Measurements from ENCODE around the gene RELL2.
"Not testable (repeated sequence)": the region's sequence is repeated elsewhere in the genome, so short reads cannot be mapped to it uniquely, and the experiment has no call there.

The RELL2 gene

GRCh38 chr5:141608557-141608956, 28.2 kb upstream of the RELL2 start:
- Histone ChIP-seq H4K5ac (ENCODE audit: low read length) (no peak overlapping the region), H3K36me3 (ENCODE audit: control insufficient read depth, insufficient read depth, low read length) (no peaks in the 10 kb centered on the region), H3K79me2 (ENCODE audit: control insufficient read depth, insufficient read depth, low read length) (peaks cover 64% of the 10 kb centered on the region), H3K4me3 (ENCODE audit: low read length) (no peak overlapping the region), H3K23ac (ENCODE audit: low read length) (no peak overlapping the region), H3K79me1 (ENCODE audit: low read length) (peaks cover 6% of the 10 kb centered on the region), H3K56ac (ENCODE audit: low read length) (no peak overlapping the region), H3K18ac (ENCODE audit: low read length) (no peak overlapping the region), H2BK120ac (ENCODE audit: low read depth, low read length) (no peak overlapping the region), H4K8ac (ENCODE audit: low read depth, low read length) (no peak overlapping the region), H2BK15ac (replicated peaks; ENCODE audit: low read depth) (no peak overlapping the region), H2AK5ac (ENCODE audit: low read length) (no peak overlapping the region), H3K4me2 (ENCODE audit: low read length) (no peak overlapping the region), H2BK5ac (ENCODE audit: low read length) (no peak overlapping the region), H3K4ac (ENCODE audit: low read depth, low read length) (no peak overlapping the region), H3K9ac (ENCODE audit: low read length) (no peak overlapping the region), H3K4me1 (ENCODE audit: control insufficient read depth, low read depth, low read length) (peaks cover 2% of the 10 kb centered on the region), H3K27ac (ENCODE audit: low read depth, low read length) (no peak overlapping the region), H3K27me3 (ENCODE audit: insufficient read depth, low read length, poor library complexity) (no peaks in the 10 kb centered on the region)
- no peak for DNase-seq
- WGBS (ENCODE audit: extremely low coverage, insufficient coverage, low lambda C conversion rate): no CpG with 5 or more reads among the region's 1 CpG

GRCh38 chr5:141609044-141609443, 27.8 kb upstream of the RELL2 start:
- no peak overlapping the region for H3K27ac ChIP-seq (ENCODE audit: low read depth, low read length)
- H3K56ac ChIP-seq (ENCODE audit: low read length): no peak overlapping the region
- no peaks in the 10 kb centered on the region for H3K36me3 ChIP-seq (ENCODE audit: control insufficient read depth, insufficient read depth, low read length)
- no peak overlapping the region for H2BK15ac ChIP-seq (replicated peaks; ENCODE audit: low read depth)
- H3K4ac ChIP-seq (ENCODE audit: low read depth, low read length): no peak overlapping the region
- DNase-seq: no peak
- no peaks in the 10 kb centered on the region for H3K27me3 ChIP-seq (ENCODE audit: insufficient read depth, low read length, poor library complexity)
- no peak overlapping the region for H4K5ac ChIP-seq (ENCODE audit: low read length)
- no peak overlapping the region for H2AK5ac ChIP-seq (ENCODE audit: low read length)
- H3K9ac ChIP-seq (ENCODE audit: low read length): no peak overlapping the region
- H4K8ac ChIP-seq (ENCODE audit: low read depth, low read length): no peak overlapping the region
- peaks cover 61% of the 10 kb centered on the region for H3K79me2 ChIP-seq (ENCODE audit: control insufficient read depth, insufficient read depth, low read length)
- no peak overlapping the region for H2BK120ac ChIP-seq (ENCODE audit: low read depth, low read length)
- WGBS (ENCODE audit: extremely low coverage, insufficient coverage, low lambda C conversion rate): no CpG with 5 or more reads among the region's 3 CpGs
- no peak overlapping the region for H3K23ac ChIP-seq (ENCODE audit: low read length)
- no peak overlapping the region for H3K18ac ChIP-seq (ENCODE audit: low read length)
- peaks cover 2% of the 10 kb centered on the region for H3K4me1 ChIP-seq (ENCODE audit: control insufficient read depth, low read depth, low read length)
- no peak overlapping the region for H3K4me3 ChIP-seq (ENCODE audit: low read length)
- peaks cover 3% of the 10 kb centered on the region for H3K79me1 ChIP-seq (ENCODE audit: low read length)
- no peak overlapping the region for H3K4me2 ChIP-seq (ENCODE audit: low read length)
- no peak overlapping the region for H2BK5ac ChIP-seq (ENCODE audit: low read length)

GRCh38 chr5:141609921-141610320, 26.9 kb upstream of the RELL2 start:
- not testable (repeated sequence) for DNase-seq; H4K8ac ChIP-seq (ENCODE audit: low read depth, low read length); H2BK5ac ChIP-seq (ENCODE audit: low read length); H2BK120ac ChIP-seq (ENCODE audit: low read depth, low read length); H2BK15ac ChIP-seq (replicated peaks; ENCODE audit: low read depth); H3K36me3 ChIP-seq (ENCODE audit: control insufficient read depth, insufficient read depth, low read length); H4K5ac ChIP-seq (ENCODE audit: low read length); H3K4me1 ChIP-seq (ENCODE audit: control insufficient read depth, low read depth, low read length); H3K56ac ChIP-seq (ENCODE audit: low read length); H2AK5ac ChIP-seq (ENCODE audit: low read length); H3K4me2 ChIP-seq (ENCODE audit: low read length); H3K4ac ChIP-seq (ENCODE audit: low read depth, low read length); H3K79me1 ChIP-seq (ENCODE audit: low read length); H3K27me3 ChIP-seq (ENCODE audit: insufficient read depth, low read length, poor library complexity); H3K9ac ChIP-seq (ENCODE audit: low read length); H3K23ac ChIP-seq (ENCODE audit: low read length); H3K27ac ChIP-seq (ENCODE audit: low read depth, low read length); H3K18ac ChIP-seq (ENCODE audit: low read length); H3K4me3 ChIP-seq (ENCODE audit: low read length)
- WGBS (ENCODE audit: extremely low coverage, insufficient coverage, low lambda C conversion rate): no CpG with 5 or more reads among the region's 7 CpGs
- H3K79me2 ChIP-seq (ENCODE audit: control insufficient read depth, insufficient read depth, low read length): peaks cover 61% of the 10 kb centered on the region

GRCh38 chr5:141611289-141611688, 25.5 kb upstream of the RELL2 start:
- Histone ChIP-seq H4K8ac (ENCODE audit: low read depth, low read length) (no peak overlapping the region), H3K27ac (ENCODE audit: low read depth, low read length) (no peak overlapping the region)
- WGBS (ENCODE audit: extremely low coverage, insufficient coverage, low lambda C conversion rate): no CpG with 5 or more reads among the region's 3 CpGs

GRCh38 chr5:141613344-141613743, 23.5 kb upstream of the RELL2 start:
- Histone ChIP-seq H3K23ac (ENCODE audit: low read length) (no peak overlapping the region), H2BK15ac (replicated peaks; ENCODE audit: low read depth) (no peak overlapping the region), H3K4ac (ENCODE audit: low read depth, low read length) (no peak overlapping the region), H4K5ac (ENCODE audit: low read length) (no peak overlapping the region), H4K8ac (ENCODE audit: low read depth, low read length) (no peak overlapping the region), H3K27me3 (ENCODE audit: insufficient read depth, low read length, poor library complexity) (no peaks in the 10 kb centered on the region), H3K36me3 (ENCODE audit: control insufficient read depth, insufficient read depth, low read length) (no peaks in the 10 kb centered on the region), H3K4me3 (ENCODE audit: low read length) (no peak overlapping the region), H3K18ac (ENCODE audit: low read length) (no peak overlapping the region), H2AK5ac (ENCODE audit: low read length) (no peak overlapping the region), H3K56ac (ENCODE audit: low read length) (no peak overlapping the region), H3K9ac (ENCODE audit: low read length) (peak overlapping the region; percentile 22), H2BK5ac (ENCODE audit: low read length) (no peak overlapping the region), H3K79me1 (ENCODE audit: low read length) (peaks cover 7% of the 10 kb centered on the region), H3K79me2 (ENCODE audit: control insufficient read depth, insufficient read depth, low read length) (peaks cover 76% of the 10 kb centered on the region), H3K4me1 (ENCODE audit: control insufficient read depth, low read depth, low read length) (peaks cover 14% of the 10 kb centered on the region), H3K27ac (ENCODE audit: low read depth, low read length) (no peak overlapping the region), H2BK120ac (ENCODE audit: low read depth, low read length) (no peak overlapping the region), H3K4me2 (ENCODE audit: low read length) (no peak overlapping the region)
- DNase-seq: peak; percentile 17

More at GRCh38 chr5:141611289-141611688, 25.5 kb upstream of the RELL2 start:
- H2BK15ac ChIP-seq (replicated peaks; ENCODE audit: low read depth): no peak overlapping the region
- DNase-seq: peak; percentile 44
- no peak overlapping the region for H2BK120ac ChIP-seq (ENCODE audit: low read depth, low read length)
- H3K18ac ChIP-seq (ENCODE audit: low read length): no peak overlapping the region
- no peak overlapping the region for H3K4me3 ChIP-seq (ENCODE audit: low read length)
- peaks cover 3% of the 10 kb centered on the region for H3K4me1 ChIP-seq (ENCODE audit: control insufficient read depth, low read depth, low read length)
- peaks cover 5% of the 10 kb centered on the region for H3K79me1 ChIP-seq (ENCODE audit: low read length)
- H2BK5ac ChIP-seq (ENCODE audit: low read length): no peak overlapping the region
- H3K36me3 ChIP-seq (ENCODE audit: control insufficient read depth, insufficient read depth, low read length): no peaks in the 10 kb centered on the region
- no peak overlapping the region for H2AK5ac ChIP-seq (ENCODE audit: low read length)
- H3K4me2 ChIP-seq (ENCODE audit: low read length): no peak overlapping the region
- H3K79me2 ChIP-seq (ENCODE audit: control insufficient read depth, insufficient read depth, low read length): peaks cover 65% of the 10 kb centered on the region
- H3K9ac ChIP-seq (ENCODE audit: low read length): no peak overlapping the region
- no peak overlapping the region for H3K4ac ChIP-seq (ENCODE audit: low read depth, low read length)
- H4K5ac ChIP-seq (ENCODE audit: low read length): no peak overlapping the region
- H3K27me3 ChIP-seq (ENCODE audit: insufficient read depth, low read length, poor library complexity): no peaks in the 10 kb centered on the region
- no peak overlapping the region for H3K56ac ChIP-seq (ENCODE audit: low read length)
- H3K23ac ChIP-seq (ENCODE audit: low read length): no peak overlapping the region

GRCh38 chr5:141615991-141616720, 20.6 kb upstream of the RELL2 start:
- H3K4me3 ChIP-seq (ENCODE audit: low read length): no peak overlapping the region
- WGBS (ENCODE audit: extremely low coverage, insufficient coverage, low lambda C conversion rate): no CpG with 5 or more reads among the region's 9 CpGs
- H3K4me1 ChIP-seq (ENCODE audit: control insufficient read depth, low read depth, low read length): peaks cover 14% of the 10 kb centered on the region
- DNase-seq: no peak
- no peak overlapping the region for H2BK15ac ChIP-seq (replicated peaks; ENCODE audit: low read depth)
- H3K4me2 ChIP-seq (ENCODE audit: low read length): peak overlapping the region; percentile 24
- H3K79me2 ChIP-seq (ENCODE audit: control insufficient read depth, insufficient read depth, low read length): peaks cover 55% of the 10 kb centered on the region
- no peaks in the 10 kb centered on the region for H3K27me3 ChIP-seq (ENCODE audit: insufficient read depth, low read length, poor library complexity)
- H3K23ac ChIP-seq (ENCODE audit: low read length): no peak overlapping the region
- H2BK5ac ChIP-seq (ENCODE audit: low read length): no peak overlapping the region
- peaks cover 2% of the 10 kb centered on the region for H3K36me3 ChIP-seq (ENCODE audit: control insufficient read depth, insufficient read depth, low read length)
- H2BK120ac ChIP-seq (ENCODE audit: low read depth, low read length): no peak overlapping the region
- peak overlapping the region; percentile 57 for H3K56ac ChIP-seq (ENCODE audit: low read length)
- H4K8ac ChIP-seq (ENCODE audit: low read depth, low read length): no peak overlapping the region
- H3K27ac ChIP-seq (ENCODE audit: low read depth, low read length): no peak overlapping the region
- H3K18ac ChIP-seq (ENCODE audit: low read length): no peak overlapping the region
- H2AK5ac ChIP-seq (ENCODE audit: low read length): no peak overlapping the region
- H3K4ac ChIP-seq (ENCODE audit: low read depth, low read length): no peak overlapping the region
- H3K79me1 ChIP-seq (ENCODE audit: low read length): peaks cover 7% of the 10 kb centered on the region
- H3K9ac ChIP-seq (ENCODE audit: low read length): peak overlapping the region; percentile 6
- H4K5ac ChIP-seq (ENCODE audit: low read length): no peak overlapping the region

All from mesendoderm (in vitro differentiated cells).